Stimulated activated CD4-positive, alpha-beta T cell treated with anti-CD3 and anti-CD28 coated beads, Interleukin-4, amount 100 ng/mL, for 24 hours (primary cell): ENCODE results near the gene OR6N2.

Source experiments
- DNase-seq: peaks from one replicate; pipeline ENCODE4 v3.0.0-alpha.2; 2020

OR6N2 gene

DNA sequence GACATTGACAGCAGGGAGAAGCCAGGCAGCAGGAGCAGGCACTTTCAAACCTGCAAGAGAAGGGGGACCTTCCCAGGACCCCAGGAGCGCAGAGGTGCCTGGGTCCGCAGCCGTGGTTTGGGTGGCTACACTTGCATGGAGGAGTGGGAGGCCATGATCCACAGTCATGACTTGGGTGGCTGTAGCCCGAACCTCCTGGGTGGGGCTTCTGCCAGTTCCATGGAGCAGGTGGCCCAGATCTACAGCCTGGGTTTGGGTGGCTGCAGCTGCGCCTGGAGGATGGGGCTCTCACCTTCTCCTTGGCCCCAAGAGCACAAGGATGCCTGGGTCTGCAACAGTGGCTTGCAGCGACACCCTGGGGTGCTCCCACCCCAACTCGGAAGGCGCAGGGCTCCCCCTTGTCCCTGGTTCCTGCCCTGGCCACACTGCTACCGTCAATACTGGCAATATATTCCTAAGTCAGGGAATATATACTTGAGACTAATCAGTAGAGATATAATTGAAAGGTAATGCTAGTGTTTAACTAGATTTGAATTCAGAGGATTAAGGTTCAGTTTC, 28.8 kb downstream of the OR6N2 start:
- no peak for DNase-seq

GRCh38 chr1:158735848-158736247, 45.2 kb downstream of the OR6N2 start:
- no peak for DNase-seq

GRCh38 chr1:158732524-158732923, 48.5 kb downstream of the OR6N2 start:
- DNase-seq = no peak

- DNase-seq = no peak
Measured at GRCh38 chr1:158731707-158732106, 49.3 kb downstream of the OR6N2 start.

GRCh38 chr1:158730453-158730852, 50.6 kb downstream of the OR6N2 start:
- no peak for DNase-seq

- no peak for DNase-seq
Measured at GRCh38 chr1:158728510-158729225, 52.3 kb downstream of the OR6N2 start.

DNA sequence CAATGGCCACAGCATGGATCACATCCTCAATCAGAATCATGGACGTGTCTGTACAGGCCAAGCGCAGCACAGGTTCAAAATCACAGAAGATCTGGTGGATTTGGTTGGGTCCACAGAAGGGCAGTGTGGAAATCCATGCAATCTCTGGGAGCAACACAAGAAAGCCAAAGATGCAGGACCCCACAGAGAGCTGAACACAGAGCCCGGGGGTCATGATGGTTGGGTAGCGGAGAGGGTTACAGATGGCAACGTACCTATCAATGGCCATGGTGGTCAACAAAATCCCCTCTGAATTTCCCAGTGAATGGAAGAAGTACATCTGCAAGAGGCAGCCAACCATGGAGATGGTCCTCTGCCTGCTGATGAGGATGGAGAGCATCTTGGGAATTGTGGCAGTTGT, 56.6 kb downstream of the OR6N2 start:
- DNase-seq = no peak
